GM21423 (cell line): ENCODE measurements around the gene HLA-DMB.

Experiments
- ATAC-seq: cut with Tn5 transposase; IDR thresholded peaks from one replicate; pipeline ENCODE4 v1.9.1; 2021; ENCODE audit warnings: mild to moderate bottlenecking, moderate library complexity; ENCODE audit not compliant: unreplicated experiment

HLA-DMB gene

GRCh38 chr6:32931211-32931610 lies 9.6 kb downstream of the HLA-DMB start:
- no peak for ATAC-seq

DNA sequence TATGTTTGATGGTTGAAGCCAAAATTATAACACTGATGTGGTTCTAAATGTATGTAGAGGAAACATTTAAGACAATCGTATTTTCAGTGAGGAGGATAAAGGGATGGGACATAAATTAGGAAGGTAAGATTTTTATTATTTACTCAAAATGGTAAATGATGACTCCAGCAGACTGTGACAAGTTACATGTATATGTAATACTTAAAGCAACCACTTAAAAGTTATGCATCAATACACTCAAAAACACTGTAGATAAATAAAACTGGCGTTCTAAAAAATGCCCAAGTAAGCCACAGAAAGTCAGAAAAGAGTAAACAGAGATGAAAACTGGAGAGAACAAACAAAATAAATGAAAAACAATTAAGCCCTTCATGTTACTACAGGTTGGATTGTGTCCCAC lies 18.7 kb downstream of the HLA-DMB start:
- no peak for ATAC-seq

- no peak for ATAC-seq
These were observed 20.1 kb downstream of the HLA-DMB start for GRCh38 chr6:32920715-32921114.

- ATAC-seq = no peak
These were observed 27.9 kb downstream of the HLA-DMB start for GRCh38 chr6:32912951-32913350.

DNA sequence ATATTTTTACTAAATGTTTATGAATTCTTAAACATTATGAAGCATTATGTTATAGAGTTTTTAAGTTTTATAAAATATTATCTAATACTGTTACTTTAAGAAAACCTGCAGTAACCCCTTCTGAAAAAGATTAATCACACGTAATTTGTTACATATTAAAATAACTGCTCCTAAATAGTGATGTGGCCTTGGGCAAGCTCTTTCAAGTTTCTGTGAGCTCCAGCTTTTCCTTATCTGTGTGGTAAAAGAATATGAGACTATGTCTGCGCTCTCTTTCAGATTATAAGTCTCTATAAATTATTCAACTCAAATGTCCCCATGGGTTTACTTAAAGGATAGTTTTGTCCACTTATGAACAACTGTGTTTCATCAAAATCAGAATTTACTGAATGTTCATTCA lies 31.9 kb downstream of the HLA-DMB start:
- no peak for ATAC-seq

DNA sequence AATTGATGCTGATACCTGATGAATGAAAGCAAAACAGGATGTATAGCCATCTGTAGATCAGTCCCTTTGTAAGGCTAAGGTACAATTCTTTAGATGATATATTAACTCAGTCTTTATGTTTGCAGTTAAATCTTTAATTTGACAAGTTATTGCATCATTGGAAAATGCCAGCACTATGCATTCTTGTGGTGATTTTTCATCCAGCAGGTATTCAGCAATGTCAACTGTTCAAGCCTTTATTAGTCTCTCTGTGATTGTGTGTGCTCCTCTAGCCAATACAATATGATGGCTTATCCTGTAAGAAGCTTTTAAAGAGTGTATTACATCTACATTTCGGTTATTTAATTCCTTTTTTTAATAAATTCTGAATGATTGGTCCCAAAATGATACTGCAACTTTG lies 34.3 kb downstream of the HLA-DMB start:
- no peak for ATAC-seq

DNA sequence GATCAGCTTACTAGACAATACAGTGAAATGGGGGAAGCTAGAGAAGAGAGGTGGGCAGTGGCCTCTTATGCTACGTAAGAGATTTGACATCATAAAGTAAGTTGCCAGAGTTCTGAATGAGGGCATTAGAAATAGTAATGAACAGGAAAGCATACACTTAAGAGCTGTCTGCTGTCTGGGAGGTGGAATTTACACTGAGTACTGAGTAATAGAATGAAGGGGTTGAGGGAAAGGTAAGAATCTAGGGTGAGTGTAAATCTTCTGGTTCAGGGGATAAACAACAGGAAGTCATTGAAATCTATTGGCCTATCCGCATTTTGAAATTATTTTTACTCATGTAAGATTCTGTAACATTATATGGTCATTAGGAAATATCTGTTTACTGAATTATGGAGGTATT lies 35.8 kb downstream of the HLA-DMB start:
- no peak for ATAC-seq

DNA sequence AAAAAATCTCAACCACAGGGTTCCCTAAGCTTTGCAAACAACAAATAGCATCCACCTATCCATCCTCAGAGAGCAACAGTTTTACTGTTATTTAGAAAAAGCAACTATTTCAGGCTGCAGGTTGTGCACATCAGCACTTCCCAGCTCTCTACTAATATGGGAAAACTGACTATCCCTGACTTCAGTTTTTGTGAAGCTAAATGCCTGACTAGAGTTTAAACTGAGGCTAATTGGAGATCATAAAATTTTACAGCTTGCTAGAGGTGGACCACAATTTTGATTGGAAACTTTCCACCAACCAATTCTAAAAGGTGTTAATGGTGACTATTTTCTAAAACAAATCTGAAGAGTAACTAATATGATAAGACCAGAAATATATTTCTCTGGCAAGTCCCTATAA lies 36.9 kb downstream of the HLA-DMB start:
- ATAC-seq = no peak

GRCh38 chr6:32895006-32895345 lies 45.9 kb downstream of the HLA-DMB start:
- no peak for ATAC-seq

DNA sequence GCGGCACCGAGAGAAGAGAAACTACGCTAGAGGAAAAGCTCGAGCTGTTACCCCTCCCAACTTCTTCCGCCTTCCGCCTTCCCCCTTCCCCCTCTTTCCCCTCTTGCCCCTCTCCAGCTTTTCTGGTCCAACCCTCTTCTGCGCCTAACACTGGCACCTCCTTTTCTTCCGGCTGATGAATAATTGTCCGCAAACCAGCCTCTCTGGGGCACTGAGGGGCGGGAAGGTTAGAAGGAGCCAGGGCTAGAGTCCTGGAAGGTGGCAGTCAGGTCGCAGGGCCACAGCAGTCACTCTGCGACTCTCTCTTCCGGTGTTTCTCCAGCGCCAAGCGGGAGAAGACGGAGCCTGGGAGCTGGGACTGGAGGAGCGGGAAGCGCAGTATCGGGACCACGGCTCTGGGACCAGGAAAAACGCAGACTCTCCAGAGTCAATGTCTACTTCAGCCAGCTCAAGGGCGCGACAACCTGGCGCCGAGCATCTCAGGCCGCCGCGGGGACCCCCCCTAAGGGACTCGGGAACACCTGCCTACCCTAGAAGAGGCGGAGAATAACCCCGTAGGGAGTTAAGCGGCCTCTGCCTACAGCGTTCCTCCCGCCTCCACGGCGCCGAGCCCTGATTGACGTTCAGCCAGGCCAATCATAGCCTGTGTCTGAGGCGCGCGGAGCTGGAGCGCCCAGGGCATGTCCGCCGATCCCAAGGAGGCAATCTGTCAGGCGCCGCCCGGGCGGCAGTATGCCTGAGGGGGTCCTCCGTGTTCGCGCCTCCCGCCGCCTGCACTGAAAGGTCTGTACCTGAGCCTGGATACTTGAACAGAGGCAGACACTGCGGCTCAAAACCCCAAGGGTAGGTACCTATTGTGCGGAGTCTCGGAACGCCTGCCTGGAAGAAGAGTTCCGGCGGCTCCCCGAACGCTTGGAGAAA lies 46.5 kb downstream of the HLA-DMB start:
- ATAC-seq = peak; percentile 95

DNA sequence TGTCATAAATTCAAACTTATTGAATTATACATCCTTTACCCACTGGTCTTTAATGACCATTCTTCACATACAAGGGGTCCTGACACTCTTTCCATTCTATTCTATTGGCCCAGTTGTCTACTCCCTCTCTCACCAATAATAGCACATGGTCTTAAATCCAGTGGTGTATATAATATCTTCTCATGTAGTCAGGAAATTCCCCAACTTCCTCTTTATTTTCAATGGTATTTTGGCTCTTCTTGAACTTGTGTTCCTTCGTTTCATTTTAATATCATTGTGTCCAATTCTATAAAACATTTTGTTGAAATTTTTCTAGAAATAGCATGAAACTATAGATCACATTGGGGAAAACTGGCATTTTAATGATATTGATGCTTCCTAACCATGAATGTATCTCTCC lies 50.0 kb downstream of the HLA-DMB start:
- ATAC-seq = no peak

GRCh38 chr6:32889533-32889932 lies 51.3 kb downstream of the HLA-DMB start:
- ATAC-seq = no peak

GRCh38 chr6:32888576-32888975 lies 52.3 kb downstream of the HLA-DMB start:
- ATAC-seq = no peak

DNA sequence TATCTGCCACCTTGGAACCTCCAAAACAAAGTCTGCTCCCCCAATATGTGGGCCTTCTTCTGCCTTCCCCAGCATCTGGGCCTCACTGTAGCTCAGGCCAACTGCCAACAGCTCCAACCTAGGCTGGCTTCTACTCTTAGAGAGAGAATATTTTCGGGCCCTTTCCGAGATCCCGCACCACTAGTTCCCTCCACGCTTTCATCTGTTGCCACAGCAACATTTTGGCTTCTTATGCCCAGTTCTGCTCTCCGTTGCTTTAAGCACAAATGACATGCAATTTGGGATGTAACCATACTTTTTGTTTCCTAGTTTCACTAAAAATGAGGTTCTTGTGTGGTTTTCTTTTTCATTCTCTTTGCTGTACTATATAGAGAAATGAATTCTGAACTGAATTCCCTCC lies 53.2 kb downstream of the HLA-DMB start:
- no peak for ATAC-seq

DNA sequence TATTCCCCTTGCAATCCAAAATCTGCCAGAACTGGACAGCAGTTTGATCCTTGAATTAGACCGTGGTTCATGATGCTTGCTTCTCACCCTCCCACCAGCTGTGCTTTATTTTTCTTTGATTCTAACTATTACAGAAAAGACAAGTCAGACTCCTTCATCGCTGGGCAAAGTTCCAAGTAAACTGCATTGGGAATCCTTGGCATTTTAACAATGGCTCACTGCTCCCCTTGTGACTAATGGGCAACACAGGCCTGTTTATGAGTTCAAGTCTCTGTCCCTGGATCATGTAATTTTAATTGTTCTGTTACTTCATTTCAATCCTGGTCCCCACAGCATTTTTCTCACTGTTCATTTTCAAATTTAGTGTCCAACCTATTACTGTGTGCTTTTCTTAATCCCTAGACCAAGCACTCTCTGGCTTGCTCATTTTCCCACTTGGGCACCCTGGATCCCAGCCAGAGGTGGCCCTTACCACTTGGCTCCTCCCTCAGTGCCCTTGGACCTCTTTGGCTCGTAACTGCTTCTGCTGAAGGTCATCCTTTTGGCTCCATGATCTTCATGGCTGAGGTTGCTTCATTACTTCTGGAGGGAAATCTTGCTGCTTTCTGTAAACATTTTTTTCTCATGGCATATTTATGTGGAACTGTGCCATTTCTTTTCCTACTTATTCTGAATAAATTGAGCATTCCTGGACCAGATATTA lies 54.0 kb downstream of the HLA-DMB start:
- ATAC-seq = no peak

DNA sequence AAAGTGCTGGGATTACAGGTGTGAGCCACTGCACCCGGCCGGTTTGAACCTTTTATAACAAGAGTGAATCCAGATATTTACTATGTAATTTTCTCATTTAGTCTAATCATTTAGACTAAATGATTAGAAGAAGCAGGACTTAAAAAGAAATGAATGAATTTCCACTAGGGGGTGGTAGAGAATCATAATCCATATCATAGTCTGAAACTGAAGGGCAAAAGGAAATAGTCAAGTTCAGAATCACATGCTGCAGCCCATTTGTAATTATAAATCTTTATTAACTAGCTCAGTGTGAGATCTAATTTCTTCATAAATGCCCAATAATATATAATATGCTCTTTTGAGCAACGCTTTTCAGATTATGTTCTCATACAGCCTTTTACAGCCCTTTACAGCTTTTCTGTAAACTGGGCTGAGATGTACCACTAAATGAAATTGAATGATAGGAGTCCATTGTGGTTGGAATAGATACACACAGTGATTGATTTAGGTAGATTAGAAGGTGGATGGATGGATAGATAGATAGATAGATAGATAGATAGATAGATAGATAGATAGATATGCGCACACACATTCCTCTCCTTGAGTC lies 55.0 kb downstream of the HLA-DMB start:
- ATAC-seq = no peak
